ENCODE data around the gene EVC2.
A peak's percentile ranks its signal among the peaks of the same experiment; 100 is the strongest.

EVC2 gene, protein sequence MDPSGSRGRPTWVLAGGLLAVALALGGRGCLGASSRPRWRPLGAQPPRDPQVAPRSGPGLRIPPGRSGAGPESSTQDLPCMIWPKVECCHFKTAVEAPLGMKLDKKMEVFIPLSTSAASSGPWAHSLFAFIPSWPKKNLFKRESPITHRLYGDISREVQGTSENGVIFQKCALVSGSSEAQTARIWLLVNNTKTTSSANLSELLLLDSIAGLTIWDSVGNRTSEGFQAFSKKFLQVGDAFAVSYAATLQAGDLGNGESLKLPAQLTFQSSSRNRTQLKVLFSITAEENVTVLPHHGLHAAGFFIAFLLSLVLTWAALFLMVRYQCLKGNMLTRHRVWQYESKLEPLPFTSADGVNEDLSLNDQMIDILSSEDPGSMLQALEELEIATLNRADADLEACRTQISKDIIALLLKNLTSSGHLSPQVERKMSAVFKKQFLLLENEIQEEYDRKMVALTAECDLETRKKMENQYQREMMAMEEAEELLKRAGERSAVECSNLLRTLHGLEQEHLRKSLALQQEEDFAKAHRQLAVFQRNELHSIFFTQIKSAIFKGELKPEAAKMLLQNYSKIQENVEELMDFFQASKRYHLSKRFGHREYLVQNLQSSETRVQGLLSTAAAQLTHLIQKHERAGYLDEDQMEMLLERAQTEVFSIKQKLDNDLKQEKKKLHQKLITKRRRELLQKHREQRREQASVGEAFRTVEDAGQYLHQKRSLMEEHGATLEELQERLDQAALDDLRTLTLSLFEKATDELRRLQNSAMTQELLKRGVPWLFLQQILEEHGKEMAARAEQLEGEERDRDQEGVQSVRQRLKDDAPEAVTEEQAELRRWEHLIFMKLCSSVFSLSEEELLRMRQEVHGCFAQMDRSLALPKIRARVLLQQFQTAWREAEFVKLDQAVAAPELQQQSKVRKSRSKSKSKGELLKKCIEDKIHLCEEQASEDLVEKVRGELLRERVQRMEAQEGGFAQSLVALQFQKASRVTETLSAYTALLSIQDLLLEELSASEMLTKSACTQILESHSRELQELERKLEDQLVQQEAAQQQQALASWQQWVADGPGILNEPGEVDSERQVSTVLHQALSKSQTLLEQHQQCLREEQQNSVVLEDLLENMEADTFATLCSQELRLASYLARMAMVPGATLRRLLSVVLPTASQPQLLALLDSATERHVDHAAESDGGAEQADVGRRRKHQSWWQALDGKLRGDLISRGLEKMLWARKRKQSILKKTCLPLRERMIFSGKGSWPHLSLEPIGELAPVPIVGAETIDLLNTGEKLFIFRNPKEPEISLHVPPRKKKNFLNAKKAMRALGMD

DNA sequence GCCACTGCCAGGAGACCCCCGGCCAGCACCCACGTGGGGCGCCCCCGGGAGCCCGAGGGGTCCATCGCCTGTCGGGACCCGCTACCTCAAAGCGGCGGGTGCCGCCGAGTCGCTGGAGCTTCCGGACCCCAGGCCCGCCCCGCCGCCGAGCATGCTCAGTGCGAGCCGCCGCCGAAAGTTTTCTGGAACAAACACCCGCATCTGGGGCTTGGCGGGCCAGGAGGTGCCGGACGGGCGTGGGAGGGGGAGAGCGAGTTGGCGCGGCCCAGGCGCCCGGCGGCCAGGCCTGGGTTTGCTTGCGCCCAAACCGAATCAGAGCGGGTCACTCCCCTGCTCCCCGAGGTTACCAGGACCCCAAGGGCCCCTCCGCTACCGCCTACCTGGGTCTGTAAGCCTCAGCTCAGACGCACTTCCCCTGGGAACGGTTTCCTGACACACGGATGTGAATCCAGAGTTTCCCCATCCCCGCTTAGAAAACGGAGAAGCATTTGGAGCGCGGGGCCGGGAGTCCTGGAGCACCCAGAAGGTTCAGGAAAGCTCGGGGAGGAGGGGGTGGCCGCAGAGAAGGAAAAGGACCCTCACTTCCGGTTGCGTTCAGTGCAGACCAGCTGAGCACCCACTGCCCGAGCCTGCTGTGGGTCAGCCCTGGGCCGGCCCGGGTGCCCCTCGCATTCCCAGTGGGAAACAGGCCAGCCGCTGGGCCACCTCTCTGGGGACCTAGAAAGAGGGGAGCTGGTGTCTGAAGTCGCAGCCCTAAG is at the start of gene EVC2:
EVC2 (minus strand) TSS at position 111 of the 758 bp plus-strand sequence; CDS start at position 65, 46 bp downstream.
- DNase-seq: peak in 1 of 2 donors; percentile 18

DNA sequence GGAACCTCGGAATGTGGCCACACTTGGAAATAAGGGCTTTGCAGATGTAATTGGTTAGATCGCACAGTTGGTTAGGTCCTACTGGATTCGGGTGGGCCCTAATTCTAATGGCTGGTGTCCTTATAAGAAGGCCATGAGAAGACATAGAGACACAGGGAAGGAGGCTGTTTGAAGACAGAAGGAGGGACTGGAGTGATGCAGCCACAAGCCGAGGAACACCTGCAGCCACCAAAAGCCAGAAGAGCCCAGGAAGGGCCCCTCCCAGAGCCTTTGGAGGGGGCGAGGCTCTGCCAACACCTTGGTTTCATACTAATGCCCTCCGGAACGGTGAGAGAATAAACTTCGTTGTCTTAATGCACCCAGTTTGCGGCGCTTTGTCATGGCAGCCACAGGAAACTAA is 49.6 kb upstream of the EVC2 start:
- DNase-seq: no peak

GRCh38 chr4:5757536-5757935 is 49.2 kb upstream of the EVC2 start:
- DNase-seq: no peak

DNA sequence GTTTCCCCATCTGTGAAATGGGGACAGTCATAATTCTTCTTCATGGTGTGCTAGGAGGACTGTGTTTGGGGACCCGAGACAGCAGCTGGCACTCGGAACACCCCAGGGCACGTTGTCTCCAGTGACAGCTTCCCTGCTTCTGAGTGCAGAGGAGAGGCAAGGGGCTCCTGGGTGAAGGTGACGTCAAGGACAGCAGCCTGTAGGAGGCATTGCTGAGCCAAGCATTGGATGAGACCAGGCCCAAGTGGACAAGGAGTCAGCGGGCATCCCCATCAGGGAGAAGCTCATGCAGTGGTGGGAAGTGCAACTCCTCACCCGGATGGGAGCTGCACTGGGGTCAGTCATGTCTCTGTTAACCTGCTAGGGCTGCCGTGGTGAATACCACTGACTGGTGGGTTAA is 48.7 kb upstream of the EVC2 start:
- no peak for DNase-seq

GRCh38 chr4:5756271-5756670 is 47.9 kb upstream of the EVC2 start:
- DNase-seq: no peak

GRCh38 chr4:5755679-5756078 is 47.3 kb upstream of the EVC2 start:
- no peak for DNase-seq

- DNase-seq: no peak
These were observed 46.8 kb upstream of the EVC2 start for GRCh38 chr4:5755161-5755560.

- no peak for DNase-seq
These were observed 46.1 kb upstream of the EVC2 start for GRCh38 chr4:5754529-5754881.

GRCh38 chr4:5753766-5754528 is 45.6 kb upstream of the EVC2 start:
- DNase-seq: no peak

GRCh38 chr4:5753366-5753765 is 45.0 kb upstream of the EVC2 start:
- no peak for DNase-seq

- DNase-seq: no peak
These were observed 44.2 kb upstream of the EVC2 start for GRCh38 chr4:5752376-5753184.

GRCh38 chr4:5751666-5752375 is 43.5 kb upstream of the EVC2 start:
- no peak for DNase-seq

- no peak for DNase-seq
These were observed 42.7 kb upstream of the EVC2 start for GRCh38 chr4:5750946-5751665.

- DNase-seq: no peak
These were observed 41.9 kb upstream of the EVC2 start for GRCh38 chr4:5750052-5750945.

DNA sequence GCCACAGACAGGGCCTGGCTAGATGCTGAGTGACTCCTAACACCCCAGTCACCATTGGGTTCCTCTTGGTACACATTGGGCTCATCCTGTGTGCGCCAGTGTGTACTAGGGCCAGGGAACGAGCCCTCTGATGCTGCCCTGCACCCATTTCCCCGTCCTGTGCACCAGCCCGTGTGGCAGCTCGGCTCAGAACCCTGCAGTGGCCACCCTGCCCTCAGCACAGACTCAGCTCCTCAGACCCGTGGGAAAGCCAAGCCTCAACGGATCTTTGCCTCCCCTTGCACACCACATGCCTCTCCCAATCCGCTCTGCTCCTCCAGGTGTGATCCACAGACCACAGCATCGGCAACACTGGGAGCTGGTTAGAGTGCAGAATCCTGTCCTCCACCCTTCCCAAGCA is 41.2 kb upstream of the EVC2 start:
- DNase-seq: no peak

GRCh38 chr4:5747738-5748375 is 39.5 kb upstream of the EVC2 start:
- DNase-seq: no peak

DNA sequence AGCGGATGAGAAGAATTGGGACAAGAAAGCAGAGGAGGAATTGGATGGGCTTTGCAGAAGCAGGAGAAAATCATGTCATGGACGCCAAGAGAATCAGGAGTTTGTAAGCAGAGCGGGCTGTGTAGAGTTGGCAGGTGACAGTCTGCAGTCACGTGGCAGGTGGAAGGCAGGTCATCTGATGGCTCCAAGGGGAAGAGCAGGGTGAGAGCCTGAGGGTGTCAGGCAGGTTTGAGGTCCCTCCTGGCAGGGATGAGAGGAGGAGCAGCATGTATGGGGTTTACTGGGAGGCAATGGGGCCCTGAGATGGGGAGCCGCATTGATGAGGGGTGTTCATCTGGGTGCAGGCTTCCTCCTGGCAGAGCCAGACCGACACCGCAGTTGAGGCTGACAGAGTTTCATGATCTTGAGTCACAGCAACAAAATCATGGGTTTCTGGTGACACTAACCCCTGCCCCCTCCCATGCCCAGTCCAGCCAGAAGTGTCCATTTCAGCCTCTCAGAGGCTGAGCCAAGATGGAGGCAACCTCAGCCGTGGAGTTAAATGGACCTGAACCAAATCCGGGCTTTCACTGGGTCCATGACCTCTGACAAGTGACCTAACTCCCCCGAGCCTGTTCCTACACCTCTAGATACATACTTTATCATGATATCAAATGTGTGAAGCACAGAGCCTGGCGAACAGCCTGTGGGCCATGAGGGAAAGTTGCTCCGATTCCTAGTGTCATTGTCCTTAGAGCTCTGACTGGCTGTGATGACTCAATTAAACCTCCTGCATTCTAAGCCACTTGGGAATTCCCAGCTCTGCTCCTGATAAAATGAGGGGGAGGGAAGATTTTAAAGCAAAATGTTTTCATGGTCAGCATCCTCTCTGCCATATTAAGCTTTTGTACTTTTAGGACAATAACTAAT is 38.7 kb upstream of the EVC2 start:
- DNase-seq: no peak

All from CD4-positive, alpha-beta T cell treated with Interleukin-4 for 1 hour (primary cell).